HepG2 (cell line): ENCODE data around the gene TNNI3. TPM values are rescaled to one million over a fixed set of nuclear protein-coding genes. Genes with fewer than 3 reads are reported as not detected.

ENCODE experiments used
- DRAP1 ChIP-seq: IDR thresholded peaks from 2 replicates; pipeline ENCODE4 v1.6.1; 2016; ENCODE audit warnings: missing genetic modification reagents, missing compliant biosample characterization
- HIC2 ChIP-seq: sonication (generic); formaldehyde crosslinking; IDR thresholded peaks from 2 replicates; pipeline ENCODE4 v1.9.0; 2022; ENCODE audit warnings: low read depth, missing genetic modification reagents
- ISL2 ChIP-seq: sonication (generic); formaldehyde crosslinking; IDR thresholded peaks from 2 replicates; pipeline ENCODE4 v1.5.0; 2020; ENCODE audit warnings: missing genetic modification reagents
- MEIS2 ChIP-seq: sonication (generic); formaldehyde crosslinking; IDR thresholded peaks from 2 replicates; pipeline ENCODE4 v1.9.0; 2021; ENCODE audit warnings: mild to moderate bottlenecking, missing genetic modification reagents
- MYPOP ChIP-seq: sonication (generic); formaldehyde crosslinking; IDR thresholded peaks from 2 replicates; pipeline ENCODE4 v1.8.1; 2023; ENCODE audit warnings: mild to moderate bottlenecking, moderate library complexity, missing genetic modification reagents
- YEATS4 ChIP-seq: sonication (generic); formaldehyde crosslinking; IDR thresholded peaks from 2 replicates; pipeline ENCODE4 v1.4.0; 2020; ENCODE audit warnings: missing genetic modification reagents, borderline replicate concordance
- ZFP90 ChIP-seq: sonication (generic); formaldehyde crosslinking; IDR thresholded peaks from 2 replicates; pipeline ENCODE4 v1.8.0; 2022; ENCODE audit warnings: missing genetic modification reagents, mild to moderate bottlenecking, inconsistent platforms, borderline replicate concordance
- ZFY ChIP-seq: sonication (generic); formaldehyde crosslinking; IDR thresholded peaks from 2 replicates; pipeline ENCODE4 v1.4.0; 2020; ENCODE audit warnings: missing genetic modification reagents
- ZNF556 ChIP-seq: sonication (generic); formaldehyde crosslinking; IDR thresholded peaks from 2 replicates; pipeline ENCODE4 v1.4.0; 2020; ENCODE audit warnings: mild to moderate bottlenecking, missing genetic modification reagents, borderline replicate concordance
- ZZZ3 ChIP-seq: sonication (generic); formaldehyde crosslinking; IDR thresholded peaks from 2 replicates; pipeline ENCODE4 v1.4.0; 2020; ENCODE audit warnings: missing genetic modification reagents, mild to moderate bottlenecking, borderline replicate concordance
- polyA plus RNA-seq, 8 experiments: library from polyadenylated mRNA; depleted of rRNA in 3 of 8; stranded (reverse) in 7 of 8; unstranded in 1 of 8; fragments of >200 nt; fragmentation: Illumina TruSeq in 4 of 8; extraction: Trizol in 4 of 8; gene quantifications; 2 replicates each; pipeline versions ENCODE4 v1.2.1 to v1.2.3, GENCODE V29; 2011 to 2016; ENCODE audit warnings: low read depth in 4 of 8, missing spikeins in 1 of 8, mixed read lengths in 1 of 8; ENCODE audit not compliant: insufficient read depth in 1 of 8
- total RNA-seq, 5 experiments: library from RNA; depleted of rRNA; stranded (reverse); fragments of >200 nt; fragmentation: Illumina TruSeq; extraction: Trizol; gene quantifications; 2 replicates each; pipeline ENCODE4 v1.2.3, GENCODE V29; 2016; ENCODE audit warnings: low read depth in 1 of 5
- TF ChIP-seq, protein P1 (sequence below): sonication (generic); formaldehyde crosslinking; conservative IDR thresholded peaks from 2 replicates; pipeline ENCODE4 v1.8.0; 2022; ENCODE audit warnings: mild to moderate bottlenecking, moderate library complexity, missing genetic modification reagents
- TF ChIP-seq, protein P2 (sequence below): sonication (generic); formaldehyde crosslinking; IDR thresholded peaks from 2 replicates; pipeline ENCODE4 v1.4.0; 2020; ENCODE audit warnings: missing genetic modification reagents
- TF ChIP-seq, protein P3 (sequence below): sonication (generic); formaldehyde crosslinking; IDR thresholded peaks from 2 replicates; pipeline ENCODE4 v1.4.0; 2020; ENCODE audit warnings: missing genetic modification reagents

Gene TNNI3
- total and polyA plus RNA-seq, 2 of the 13 experiments (the other 11 are each of a cell fraction or from before 2014, with no cell fraction given) = 3.5 to 3.7 TPM

- TF ChIP-seq MYPOP (CRISPR knock-in tag) (peak; percentile 89), ZNF556 (0 out of 2 replicates have a peak, but pooled peaks have one; percentile 33), ZFP90 (CRISPR knock-in tag) (0 out of 2 replicates have a peak, but pooled peaks have one; percentile 38), YEATS4 (CRISPR knock-in tag) (0 out of 2 replicates have a peak, but pooled peaks have one; percentile 20), HIC2 (CRISPR knock-in tag) (no peak), ZZZ3 (CRISPR knock-in tag) (no peak), DRAP1 (0 out of 2 replicates have a peak, but pooled peaks have one; percentile 4), ZFY (peak; percentile 44; the same call in 1 of the 2 replicates), ISL2 (CRISPR knock-in tag) (0 out of 2 replicates have a peak, but pooled peaks have one; percentile 10), MEIS2 (CRISPR knock-in tag) (0 out of 2 replicates have a peak, but pooled peaks have one; percentile 39)
- TF ChIP-seq, protein P1, sequence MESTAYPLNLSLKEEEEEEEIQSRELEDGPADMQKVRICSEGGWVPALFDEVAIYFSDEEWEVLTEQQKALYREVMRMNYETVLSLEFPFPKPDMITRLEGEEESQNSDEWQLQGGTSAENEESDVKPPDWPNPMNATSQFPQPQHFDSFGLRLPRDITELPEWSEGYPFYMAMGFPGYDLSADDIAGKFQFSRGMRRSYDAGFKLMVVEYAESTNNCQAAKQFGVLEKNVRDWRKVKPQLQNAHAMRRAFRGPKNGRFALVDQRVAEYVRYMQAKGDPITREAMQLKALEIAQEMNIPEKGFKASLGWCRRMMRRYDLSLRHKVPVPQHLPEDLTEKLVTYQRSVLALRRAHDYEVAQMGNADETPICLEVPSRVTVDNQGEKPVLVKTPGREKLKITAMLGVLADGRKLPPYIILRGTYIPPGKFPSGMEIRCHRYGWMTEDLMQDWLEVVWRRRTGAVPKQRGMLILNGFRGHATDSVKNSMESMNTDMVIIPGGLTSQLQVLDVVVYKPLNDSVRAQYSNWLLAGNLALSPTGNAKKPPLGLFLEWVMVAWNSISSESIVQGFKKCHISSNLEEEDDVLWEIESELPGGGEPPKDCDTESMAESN (CRISPR knock-in tag) = peak; percentile 66; the same call in 1 of the 2 replicates
- TF ChIP-seq, protein P2, sequence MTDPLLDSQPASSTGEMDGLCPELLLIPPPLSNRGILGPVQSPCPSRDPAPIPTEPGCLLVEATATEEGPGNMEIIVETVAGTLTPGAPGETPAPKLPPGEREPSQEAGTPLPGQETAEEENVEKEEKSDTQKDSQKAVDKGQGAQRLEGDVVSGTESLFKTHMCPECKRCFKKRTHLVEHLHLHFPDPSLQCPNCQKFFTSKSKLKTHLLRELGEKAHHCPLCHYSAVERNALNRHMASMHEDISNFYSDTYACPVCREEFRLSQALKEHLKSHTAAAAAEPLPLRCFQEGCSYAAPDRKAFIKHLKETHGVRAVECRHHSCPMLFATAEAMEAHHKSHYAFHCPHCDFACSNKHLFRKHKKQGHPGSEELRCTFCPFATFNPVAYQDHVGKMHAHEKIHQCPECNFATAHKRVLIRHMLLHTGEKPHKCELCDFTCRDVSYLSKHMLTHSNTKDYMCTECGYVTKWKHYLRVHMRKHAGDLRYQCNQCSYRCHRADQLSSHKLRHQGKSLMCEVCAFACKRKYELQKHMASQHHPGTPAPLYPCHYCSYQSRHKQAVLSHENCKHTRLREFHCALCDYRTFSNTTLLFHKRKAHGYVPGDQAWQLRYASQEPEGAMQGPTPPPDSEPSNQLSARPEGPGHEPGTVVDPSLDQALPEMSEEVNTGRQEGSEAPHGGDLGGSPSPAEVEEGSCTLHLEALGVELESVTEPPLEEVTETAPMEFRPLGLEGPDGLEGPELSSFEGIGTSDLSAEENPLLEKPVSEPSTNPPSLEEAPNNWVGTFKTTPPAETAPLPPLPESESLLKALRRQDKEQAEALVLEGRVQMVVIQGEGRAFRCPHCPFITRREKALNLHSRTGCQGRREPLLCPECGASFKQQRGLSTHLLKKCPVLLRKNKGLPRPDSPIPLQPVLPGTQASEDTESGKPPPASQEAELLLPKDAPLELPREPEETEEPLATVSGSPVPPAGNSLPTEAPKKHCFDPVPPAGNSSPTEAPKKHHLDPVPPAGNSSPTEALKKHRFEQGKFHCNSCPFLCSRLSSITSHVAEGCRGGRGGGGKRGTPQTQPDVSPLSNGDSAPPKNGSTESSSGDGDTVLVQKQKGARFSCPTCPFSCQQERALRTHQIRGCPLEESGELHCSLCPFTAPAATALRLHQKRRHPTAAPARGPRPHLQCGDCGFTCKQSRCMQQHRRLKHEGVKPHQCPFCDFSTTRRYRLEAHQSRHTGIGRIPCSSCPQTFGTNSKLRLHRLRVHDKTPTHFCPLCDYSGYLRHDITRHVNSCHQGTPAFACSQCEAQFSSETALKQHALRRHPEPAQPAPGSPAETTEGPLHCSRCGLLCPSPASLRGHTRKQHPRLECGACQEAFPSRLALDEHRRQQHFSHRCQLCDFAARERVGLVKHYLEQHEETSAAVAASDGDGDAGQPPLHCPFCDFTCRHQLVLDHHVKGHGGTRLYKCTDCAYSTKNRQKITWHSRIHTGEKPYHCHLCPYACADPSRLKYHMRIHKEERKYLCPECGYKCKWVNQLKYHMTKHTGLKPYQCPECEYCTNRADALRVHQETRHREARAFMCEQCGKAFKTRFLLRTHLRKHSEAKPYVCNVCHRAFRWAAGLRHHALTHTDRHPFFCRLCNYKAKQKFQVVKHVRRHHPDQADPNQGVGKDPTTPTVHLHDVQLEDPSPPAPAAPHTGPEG = no peak
- TF ChIP-seq, protein P3, sequence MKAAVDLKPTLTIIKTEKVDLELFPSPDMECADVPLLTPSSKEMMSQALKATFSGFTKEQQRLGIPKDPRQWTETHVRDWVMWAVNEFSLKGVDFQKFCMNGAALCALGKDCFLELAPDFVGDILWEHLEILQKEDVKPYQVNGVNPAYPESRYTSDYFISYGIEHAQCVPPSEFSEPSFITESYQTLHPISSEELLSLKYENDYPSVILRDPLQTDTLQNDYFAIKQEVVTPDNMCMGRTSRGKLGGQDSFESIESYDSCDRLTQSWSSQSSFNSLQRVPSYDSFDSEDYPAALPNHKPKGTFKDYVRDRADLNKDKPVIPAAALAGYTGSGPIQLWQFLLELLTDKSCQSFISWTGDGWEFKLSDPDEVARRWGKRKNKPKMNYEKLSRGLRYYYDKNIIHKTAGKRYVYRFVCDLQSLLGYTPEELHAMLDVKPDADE (CRISPR knock-in tag) = no peak
Measured at GRCh38 chr19:55165952-55166529, 8.5 kb upstream of the TNNI3 start (continued).
